ENCODE data around the gene HFM1. TPM values are rescaled to one million over a fixed set of nuclear protein-coding genes. Genes with fewer than 3 reads are reported as not detected.
"Not testable (repeated sequence)": the region's sequence is repeated elsewhere in the genome, so short reads cannot be mapped to it uniquely, and the experiment has no call there.

HFM1 gene
- 1 to 10 TPM; 4.6 to 5.9 TPM for total RNA-seq
- polyA plus RNA-seq (2013, experiment 1 of 2) = 10.0 TPM
- 10.8 TPM for polyA plus RNA-seq (2013, experiment 2 of 2)
- long read RNA-seq, experiment 1, partial matches to known transcripts = 0 of 1 reads
- long read RNA-seq, experiment 1, other reads (novel, unspliced or antisense) = 1 of 1 reads
- long read RNA-seq, experiment 2, partial matches to known transcripts = 0 of 9 reads
- long read RNA-seq, experiment 2, other reads (novel, unspliced or antisense) = 9 of 9 reads
- long read RNA-seq, experiment 3, partial matches to known transcripts = 0 of 8 reads
- long read RNA-seq, experiment 3, other reads (novel, unspliced or antisense) = 8 of 8 reads
- long read RNA-seq, experiment 4 = 0 reads

DNA sequence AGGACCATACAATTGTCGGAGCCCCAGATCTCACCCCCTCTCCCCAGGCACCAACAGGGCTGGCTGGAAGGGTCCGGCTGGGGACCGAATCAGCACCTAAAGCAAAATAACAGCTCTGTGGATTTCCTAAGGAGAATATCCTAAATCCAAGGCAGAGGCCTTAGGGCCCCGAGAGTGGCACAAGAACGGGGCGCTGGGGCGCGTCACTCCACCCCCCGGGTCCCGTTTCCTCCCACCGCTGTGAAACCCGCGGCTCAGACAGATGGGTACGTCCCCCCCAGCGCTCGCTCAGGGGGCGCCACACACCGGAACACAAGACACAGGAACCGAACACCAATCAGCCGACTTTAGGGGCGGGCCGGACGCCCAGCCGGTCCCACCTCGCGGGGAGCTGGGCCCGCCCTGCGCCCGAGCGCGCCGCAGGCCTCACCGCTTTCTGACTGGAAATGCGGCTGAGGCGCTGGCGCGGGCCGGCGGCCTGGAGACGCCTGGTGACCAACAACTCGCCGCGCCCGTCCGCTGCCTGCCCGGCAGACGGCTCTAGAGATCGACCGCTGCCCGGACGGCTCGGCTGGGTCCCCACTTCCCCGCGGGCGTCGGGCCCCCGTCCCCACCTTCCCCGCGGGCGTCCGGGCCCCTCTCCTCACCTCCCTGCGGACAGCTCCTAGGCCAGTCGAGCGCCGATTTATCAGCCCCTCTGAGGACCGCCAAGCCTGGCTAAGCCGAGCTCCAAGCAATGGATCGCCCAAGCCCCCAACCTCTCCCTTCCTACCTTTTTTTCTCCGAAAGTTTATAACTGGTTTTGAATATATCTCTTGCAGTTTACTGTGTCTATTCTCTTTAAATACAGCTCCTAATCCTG, at the start of gene HFM1:
Gene HFM1 (minus strand): TSS at position 687 of the 862 bp plus-strand sequence. CDS start 3,755 bp downstream, outside the sequence.
- H3K4me1 Mint-ChIP-seq = peaks cover 2% of the 10 kb centered on the region
- TF ChIP-seq, protein P1, sequence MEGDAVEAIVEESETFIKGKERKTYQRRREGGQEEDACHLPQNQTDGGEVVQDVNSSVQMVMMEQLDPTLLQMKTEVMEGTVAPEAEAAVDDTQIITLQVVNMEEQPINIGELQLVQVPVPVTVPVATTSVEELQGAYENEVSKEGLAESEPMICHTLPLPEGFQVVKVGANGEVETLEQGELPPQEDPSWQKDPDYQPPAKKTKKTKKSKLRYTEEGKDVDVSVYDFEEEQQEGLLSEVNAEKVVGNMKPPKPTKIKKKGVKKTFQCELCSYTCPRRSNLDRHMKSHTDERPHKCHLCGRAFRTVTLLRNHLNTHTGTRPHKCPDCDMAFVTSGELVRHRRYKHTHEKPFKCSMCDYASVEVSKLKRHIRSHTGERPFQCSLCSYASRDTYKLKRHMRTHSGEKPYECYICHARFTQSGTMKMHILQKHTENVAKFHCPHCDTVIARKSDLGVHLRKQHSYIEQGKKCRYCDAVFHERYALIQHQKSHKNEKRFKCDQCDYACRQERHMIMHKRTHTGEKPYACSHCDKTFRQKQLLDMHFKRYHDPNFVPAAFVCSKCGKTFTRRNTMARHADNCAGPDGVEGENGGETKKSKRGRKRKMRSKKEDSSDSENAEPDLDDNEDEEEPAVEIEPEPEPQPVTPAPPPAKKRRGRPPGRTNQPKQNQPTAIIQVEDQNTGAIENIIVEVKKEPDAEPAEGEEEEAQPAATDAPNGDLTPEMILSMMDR (conservative IDR thresholded peaks at IDR 0.05) = no peak
- peak within 1 kb of the TSS; percentile 89 for H3K27ac Mint-ChIP-seq

DNA sequence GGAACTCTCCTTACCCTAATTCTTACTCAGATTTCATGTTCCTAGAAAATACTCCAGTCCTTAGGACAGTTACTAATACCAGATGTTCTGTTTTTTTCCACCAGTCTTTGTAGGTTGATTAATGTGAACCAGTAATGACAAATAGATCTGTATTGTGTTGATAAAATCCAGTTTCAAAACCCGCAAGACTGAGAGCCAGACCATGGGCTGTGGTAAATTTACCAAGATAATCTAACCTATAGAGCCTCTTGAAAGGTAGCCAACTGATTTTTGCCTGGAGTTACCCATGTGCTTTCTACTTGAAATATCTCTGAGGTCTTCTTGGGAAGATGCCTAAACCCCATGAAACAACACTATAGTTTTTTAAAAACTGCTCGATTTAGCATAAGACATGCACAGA, 49.5 kb upstream of the HFM1 start:
- peaks cover 10% of the 10 kb centered on the region for H3K4me1 ChIP-seq (ENCODE audit: control insufficient read depth, insufficient read depth, low read length)
- Mint-ChIP-seq H3K27ac (no peak overlapping the region), H3K4me1 (no peaks in the 10 kb centered on the region), H3K9me3 (no peaks in the 10 kb centered on the region), H3K4me3 (no peak overlapping the region), H3K27me3 (ENCODE audit: insufficient read depth) (no peaks in the 10 kb centered on the region), H3K36me3 (ENCODE audit: low read depth) (no peaks in the 10 kb centered on the region)
- no peak for DNase-seq
- no peak overlapping the region for H3K9ac ChIP-seq (ENCODE audit: extremely low read depth, low read length, poor library complexity, severe bottlenecking)
- TF ChIP-seq, protein P1 (conservative IDR thresholded peaks at IDR 0.05) = no peak
- H3K9me3 ChIP-seq (ENCODE audit: control insufficient read depth, low read length) = no peaks in the 10 kb centered on the region
- no peak overlapping the region for H3K27ac ChIP-seq (ENCODE audit: low read depth, low read length)
- no peaks in the 10 kb centered on the region for H3K36me3 ChIP-seq (ENCODE audit: control insufficient read depth, insufficient read depth, low read length)
- 89% methylated on average over 2 of the region's 2 CpGs; no CpG with 5 or more reads in 1 of the 2 experiments for WGBS, 2 experiments (ENCODE audit: insufficient coverage in 1 of 2, insufficient read length in 1 of 2)
- no peaks in the 10 kb centered on the region for H3K27me3 ChIP-seq (ENCODE audit: control insufficient read depth, insufficient read depth, low read length, poor library complexity, severe bottlenecking)
- H3K4me3 ChIP-seq (ENCODE audit: low read length) = no peak overlapping the region

More for the DNA sequence above, at the start of gene HFM1:
- no peaks in the 10 kb centered on the region for H3K9me3 ChIP-seq (ENCODE audit: control insufficient read depth, low read length)
- Mint-ChIP-seq H3K27me3 (ENCODE audit: insufficient read depth) (no peaks in the 10 kb centered on the region), H3K9me3 (no peaks in the 10 kb centered on the region), H3K36me3 (ENCODE audit: low read depth) (peaks cover 2% of the 10 kb centered on the region), H3K4me3 (peak within 1 kb of the TSS; percentile 82)
- 0 to 1% methylated on average over 20 to 69 of the region's 69 CpGs for WGBS, 2 experiments (ENCODE audit: insufficient coverage in 1 of 2, insufficient read length in 1 of 2)
- peak within 1 kb of the TSS; percentile 80 for H3K27ac ChIP-seq (ENCODE audit: low read depth, low read length)
- H3K4me1 ChIP-seq (ENCODE audit: control insufficient read depth, insufficient read depth, low read length) = no peaks in the 10 kb centered on the region
- H3K27me3 ChIP-seq (ENCODE audit: control insufficient read depth, insufficient read depth, low read length, poor library complexity, severe bottlenecking) = no peaks in the 10 kb centered on the region
- H3K4me3 ChIP-seq (ENCODE audit: low read length) = peak within 1 kb of the TSS; percentile 94
- H3K36me3 ChIP-seq (ENCODE audit: control insufficient read depth, insufficient read depth, low read length) = no peaks in the 10 kb centered on the region
- peak; percentile 95 for DNase-seq
- H3K9ac ChIP-seq (ENCODE audit: extremely low read depth, low read length, poor library complexity, severe bottlenecking) = peak within 1 kb of the TSS; percentile 74

GRCh38 chr1:91450260-91450659, 45.6 kb upstream of the HFM1 start:
- DNase-seq = no peak
- Histone ChIP-seq H3K4me1 (ENCODE audit: control insufficient read depth, insufficient read depth, low read length) (no peaks in the 10 kb centered on the region), H3K36me3 (ENCODE audit: control insufficient read depth, insufficient read depth, low read length) (no peaks in the 10 kb centered on the region), H3K4me3 (ENCODE audit: low read length) (no peak overlapping the region), H3K9ac (ENCODE audit: extremely low read depth, low read length, poor library complexity, severe bottlenecking) (no peak overlapping the region), H3K27ac (ENCODE audit: low read depth, low read length) (no peak overlapping the region), H3K27me3 (ENCODE audit: control insufficient read depth, insufficient read depth, low read length, poor library complexity, severe bottlenecking) (no peaks in the 10 kb centered on the region), H3K9me3 (ENCODE audit: control insufficient read depth, low read length) (no peaks in the 10 kb centered on the region)
- H3K27me3 Mint-ChIP-seq (ENCODE audit: insufficient read depth) = no peaks in the 10 kb centered on the region
- no peak overlapping the region for H3K27ac Mint-ChIP-seq
- H3K9me3 Mint-ChIP-seq = peaks cover 8% of the 10 kb centered on the region
- no peaks in the 10 kb centered on the region for H3K36me3 Mint-ChIP-seq (ENCODE audit: low read depth)
- WGBS, 2 experiments (ENCODE audit: insufficient coverage in 1 of 2, insufficient read length in 1 of 2) = 82 to 100% methylated on average over 1 to 2 of the region's 2 CpGs
- TF ChIP-seq, protein P1 (conservative IDR thresholded peaks at IDR 0.05) = no peak
- H3K4me1 Mint-ChIP-seq = no peaks in the 10 kb centered on the region
- H3K4me3 Mint-ChIP-seq = no peak overlapping the region

- not testable (repeated sequence) for H3K4me1 ChIP-seq (ENCODE audit: control insufficient read depth, insufficient read depth, low read length); DNase-seq; H3K4me1 Mint-ChIP-seq; H3K36me3 Mint-ChIP-seq (ENCODE audit: low read depth); H3K27me3 Mint-ChIP-seq (ENCODE audit: insufficient read depth); H3K4me3 ChIP-seq (ENCODE audit: low read length); H3K9ac ChIP-seq (ENCODE audit: extremely low read depth, low read length, poor library complexity, severe bottlenecking); H3K27ac ChIP-seq (ENCODE audit: low read depth, low read length); H3K36me3 ChIP-seq (ENCODE audit: control insufficient read depth, insufficient read depth, low read length); H3K4me3 Mint-ChIP-seq; H3K27ac Mint-ChIP-seq; H3K27me3 ChIP-seq (ENCODE audit: control insufficient read depth, insufficient read depth, low read length, poor library complexity, severe bottlenecking); H3K9me3 ChIP-seq (ENCODE audit: control insufficient read depth, low read length)
- H3K9me3 Mint-ChIP-seq = peaks cover 18% of the 10 kb centered on the region
- WGBS, 2 experiments (ENCODE audit: insufficient coverage in 1 of 2, insufficient read length in 1 of 2) = 95% methylated on average over 1 of the region's 2 CpGs; no CpG with 5 or more reads in 1 of the 2 experiments
These were observed 43.1 kb upstream of the HFM1 start for GRCh38 chr1:91447782-91448181.

Data from endodermal cell (in vitro differentiated cells).